Medulla oblongata (tissue), 1 donor: ENCODE measurements around the gene CR1L.
"Not testable (repeated sequence)": the region's sequence is repeated elsewhere in the genome, so short reads cannot be mapped to it uniquely, and the experiment has no call there.

Source experiments
- DNase-seq: peaks from one replicate; pipeline ENCODE4 v3.0.0-alpha.2; 2015; ENCODE audit errors: extremely low spot score

The CR1L gene

DNA sequence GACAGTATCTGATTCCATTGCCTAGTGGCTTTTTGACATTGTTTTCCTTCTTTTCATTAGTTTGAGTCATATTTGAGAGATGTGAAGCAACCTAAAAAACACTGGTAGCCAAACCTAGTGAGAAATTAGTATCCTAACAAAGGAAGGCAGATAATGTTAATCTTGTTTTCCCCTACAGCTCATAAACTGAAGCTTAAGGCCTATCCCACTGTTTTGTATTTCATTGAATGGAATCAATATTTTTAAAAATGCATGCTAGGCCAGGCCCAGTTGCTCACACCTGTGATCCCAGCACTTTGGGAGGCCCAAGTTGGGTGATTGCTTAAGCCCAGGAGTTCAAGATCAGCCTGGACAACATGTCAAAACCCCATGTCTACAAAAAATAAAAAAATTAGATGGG, 1.2 kb downstream of the CR1L start:
- DNase-seq = no peak

GRCh38 chr1:207646944-207647579, 2.1 kb downstream of the CR1L start:
- DNase-seq = no peak

DNA sequence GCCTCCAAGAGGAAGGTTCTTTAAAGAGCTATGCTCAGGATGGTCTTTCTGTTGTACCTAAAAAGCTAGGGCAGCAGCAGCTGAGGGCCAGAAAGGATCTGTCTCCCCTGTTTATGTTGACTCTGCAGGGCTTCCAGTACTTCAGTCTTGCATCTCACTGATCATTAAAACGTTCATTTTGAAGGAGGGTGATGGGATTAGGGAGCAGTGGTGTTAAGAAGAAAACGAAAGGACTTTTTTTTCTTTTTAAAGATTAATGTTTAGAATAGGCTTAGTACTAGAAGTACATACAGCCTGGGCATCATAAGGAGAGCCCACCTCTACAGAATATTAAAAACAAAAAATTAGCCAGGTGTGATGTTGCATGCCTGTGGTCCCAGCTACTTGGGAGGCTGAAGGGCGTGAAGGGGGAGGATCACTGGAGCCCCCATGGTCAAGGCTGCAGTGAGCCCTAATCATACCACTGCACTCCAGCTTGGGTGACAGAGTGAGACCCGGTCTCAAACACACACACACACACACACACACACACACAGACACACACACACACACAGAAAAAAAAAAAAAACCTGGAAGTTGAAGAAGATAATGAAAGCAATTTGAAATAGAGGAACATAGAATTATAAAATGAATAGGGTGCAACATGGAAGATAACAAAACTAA, 2.9 kb downstream of the CR1L start:
- no peak for DNase-seq

GRCh38 chr1:207648334-207649209, 3.6 kb downstream of the CR1L start:
- no peak for DNase-seq

- DNase-seq = no peak
Measured at GRCh38 chr1:207649210-207649753, 4.3 kb downstream of the CR1L start.

DNA sequence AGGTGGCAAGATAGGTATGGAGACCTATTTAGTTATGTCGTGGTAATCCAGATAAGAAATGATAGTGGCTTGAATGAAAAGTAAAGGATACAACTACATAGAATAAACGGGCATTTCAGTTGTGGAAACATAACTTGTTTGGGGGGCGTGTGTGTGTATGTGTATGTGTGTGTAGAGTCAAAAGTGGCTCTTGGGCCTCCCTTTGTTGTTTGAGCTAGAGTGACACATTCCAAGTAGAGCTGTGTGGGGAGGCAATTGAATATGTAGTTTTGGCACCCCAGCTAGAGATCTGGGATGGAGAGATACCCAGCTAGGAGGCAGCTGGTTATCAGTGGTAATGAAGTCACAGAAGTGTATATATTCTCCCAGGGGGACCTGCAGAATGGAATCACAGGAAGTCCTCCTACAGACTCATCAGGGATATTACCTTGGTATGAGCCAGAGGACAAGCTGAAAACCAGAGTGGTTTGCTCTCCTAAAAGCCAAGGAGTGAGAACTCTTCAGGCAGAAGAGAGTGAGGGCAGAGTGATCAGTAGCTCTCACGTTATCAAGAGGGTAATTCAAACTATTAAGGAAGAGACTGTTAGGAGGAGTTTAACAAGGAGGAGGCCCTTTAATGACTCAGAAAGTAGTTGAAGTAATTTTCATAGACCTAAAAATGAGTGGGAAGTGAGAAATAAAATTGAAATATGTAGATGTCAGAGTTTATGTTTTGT, 5.1 kb downstream of the CR1L start:
- DNase-seq = no peak

- no peak for DNase-seq
Measured at GRCh38 chr1:207651583-207651982, 6.7 kb downstream of the CR1L start.

DNA sequence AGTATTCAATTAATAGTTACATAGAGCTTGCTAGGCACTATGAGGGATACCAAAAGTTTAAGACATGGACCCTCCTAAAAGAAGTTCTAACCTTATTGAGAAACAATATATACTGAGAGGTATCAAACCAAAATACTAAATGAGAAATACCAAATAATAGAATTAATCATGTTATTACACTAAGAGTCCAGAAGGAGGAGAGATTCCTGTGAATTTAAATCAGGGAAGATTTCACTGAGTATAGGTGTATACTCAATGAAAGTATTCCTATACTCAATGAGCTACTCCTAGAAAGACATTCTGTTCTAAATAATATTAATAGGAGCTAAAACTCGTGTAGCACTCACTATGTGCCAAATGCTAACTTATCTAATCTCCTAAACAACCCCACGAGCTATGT, 9.4 kb downstream of the CR1L start:
- no peak for DNase-seq

DNA sequence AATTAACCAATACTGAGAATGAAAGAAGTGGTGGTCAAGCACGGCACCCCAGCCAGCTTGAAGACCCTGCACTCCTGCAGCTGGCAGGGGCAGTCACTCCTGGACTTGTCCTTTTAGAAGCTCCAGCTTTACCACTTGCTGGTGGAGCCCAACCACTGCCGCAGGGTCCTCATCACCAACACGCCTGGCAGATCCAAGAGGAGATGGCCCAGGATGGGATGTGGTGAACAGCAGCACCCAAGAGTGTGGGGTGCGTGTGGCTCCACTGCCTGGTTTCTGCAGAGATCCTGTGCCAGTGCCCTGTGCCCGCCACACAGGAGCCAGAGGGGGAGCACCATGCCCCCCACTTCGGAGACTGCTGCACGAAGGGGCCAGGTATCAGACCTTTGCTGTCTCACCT, 13.5 kb downstream of the CR1L start:
- no peak for DNase-seq

DNA sequence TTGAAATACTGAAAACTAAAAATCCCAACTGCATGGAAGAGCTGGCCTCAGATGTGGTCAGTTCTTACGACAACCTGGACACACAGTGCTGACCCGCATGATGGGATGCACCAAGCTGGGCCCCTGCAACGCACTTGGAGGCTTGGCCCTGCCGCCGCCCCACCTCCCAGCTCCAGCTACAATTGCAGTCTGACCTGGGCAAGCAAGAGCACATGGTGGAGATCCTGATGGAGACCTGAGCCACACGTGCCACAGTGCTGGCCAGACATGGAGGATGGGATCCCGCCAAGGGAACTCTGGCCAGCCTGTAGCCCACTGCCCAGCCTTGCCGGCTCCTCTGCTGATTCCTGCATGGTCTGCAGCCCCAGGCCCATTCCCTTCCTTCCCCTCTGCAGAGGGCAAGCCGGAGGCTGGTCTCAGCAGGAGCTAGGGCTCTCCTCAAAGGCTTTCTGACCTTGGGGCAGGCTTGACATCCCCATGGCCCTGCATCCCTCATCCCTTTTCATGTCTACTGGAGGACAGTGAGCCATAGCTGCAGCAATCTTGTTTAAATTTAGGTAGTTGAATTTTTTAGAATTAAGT, 14.1 kb downstream of the CR1L start:
- DNase-seq = no peak

DNA sequence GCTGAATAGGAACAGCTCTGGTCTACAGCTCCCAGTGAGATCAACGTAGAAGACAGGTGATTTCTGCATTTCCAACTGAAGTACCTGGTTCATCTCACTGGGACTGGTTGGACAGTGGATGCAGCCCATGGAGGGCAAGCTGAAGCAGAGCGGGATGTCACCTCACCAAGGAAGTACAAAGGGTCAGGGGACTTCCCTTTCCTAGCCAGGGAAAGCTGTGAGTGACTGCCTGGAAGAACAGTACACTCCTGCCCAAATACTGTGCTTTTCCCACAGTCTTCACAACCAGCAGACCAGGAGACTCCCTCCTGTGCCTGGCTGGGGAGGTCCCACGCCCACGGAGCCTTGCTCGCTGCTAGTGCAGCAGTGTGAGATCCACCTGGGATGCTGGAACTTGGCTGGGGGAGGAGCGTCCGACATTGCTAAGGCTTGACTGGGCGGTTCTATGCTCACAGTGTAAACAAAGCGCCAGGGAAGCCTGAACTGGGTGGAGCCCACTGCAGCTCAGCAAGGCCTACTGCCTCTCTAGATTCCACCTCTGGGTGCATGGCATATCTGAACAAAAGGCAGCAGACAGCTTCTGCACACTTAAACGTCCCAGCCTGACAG, 14.7 kb downstream of the CR1L start:
- DNase-seq = no peak

DNA sequence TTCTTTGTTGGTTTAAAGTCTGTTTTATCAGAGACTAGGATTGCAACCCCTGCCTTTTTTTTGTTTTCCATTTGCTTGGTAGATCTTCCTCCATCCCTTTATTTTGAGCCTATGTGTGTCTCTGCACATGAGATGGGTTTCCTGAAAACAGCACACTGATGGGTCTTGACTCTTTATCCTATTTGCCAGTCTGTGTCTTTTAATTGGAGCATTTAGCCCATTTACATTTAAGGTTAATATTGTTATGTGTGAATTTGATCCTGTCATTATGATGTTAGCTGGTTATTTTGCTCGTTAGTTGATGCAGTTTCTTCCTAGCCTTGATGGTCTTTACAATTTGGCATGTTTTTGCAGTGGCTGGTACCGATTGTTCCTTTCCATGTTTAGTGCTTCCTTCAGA, 16.5 kb downstream of the CR1L start:
- not testable (repeated sequence) for DNase-seq

GRCh38 chr1:207666342-207666741, 21.4 kb downstream of the CR1L start:
- DNase-seq = no peak

GRCh38 chr1:207669528-207670009, 24.6 kb downstream of the CR1L start:
- DNase-seq = no peak

- no peak for DNase-seq
Measured at GRCh38 chr1:207670192-207670591, 25.3 kb downstream of the CR1L start.

DNA sequence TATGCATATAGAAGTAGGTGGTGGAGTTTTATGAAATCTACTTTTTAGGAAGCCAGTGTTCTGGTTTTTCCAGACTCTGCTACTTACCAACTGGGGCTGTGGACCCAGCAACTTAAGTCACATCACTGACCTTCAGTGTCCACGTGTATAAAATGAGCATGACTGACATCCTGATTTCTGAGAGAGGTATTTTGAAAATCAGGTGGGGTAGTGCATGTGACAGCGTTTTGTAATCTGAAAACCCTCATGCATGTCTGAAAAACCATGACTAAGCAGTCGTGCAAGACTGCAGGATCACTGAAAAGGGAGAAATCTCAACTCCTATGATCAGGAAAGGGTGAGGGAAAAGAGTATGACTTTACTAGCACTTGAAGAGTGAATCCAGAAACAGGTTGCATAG, 26.1 kb downstream of the CR1L start:
- no peak for DNase-seq

DNA sequence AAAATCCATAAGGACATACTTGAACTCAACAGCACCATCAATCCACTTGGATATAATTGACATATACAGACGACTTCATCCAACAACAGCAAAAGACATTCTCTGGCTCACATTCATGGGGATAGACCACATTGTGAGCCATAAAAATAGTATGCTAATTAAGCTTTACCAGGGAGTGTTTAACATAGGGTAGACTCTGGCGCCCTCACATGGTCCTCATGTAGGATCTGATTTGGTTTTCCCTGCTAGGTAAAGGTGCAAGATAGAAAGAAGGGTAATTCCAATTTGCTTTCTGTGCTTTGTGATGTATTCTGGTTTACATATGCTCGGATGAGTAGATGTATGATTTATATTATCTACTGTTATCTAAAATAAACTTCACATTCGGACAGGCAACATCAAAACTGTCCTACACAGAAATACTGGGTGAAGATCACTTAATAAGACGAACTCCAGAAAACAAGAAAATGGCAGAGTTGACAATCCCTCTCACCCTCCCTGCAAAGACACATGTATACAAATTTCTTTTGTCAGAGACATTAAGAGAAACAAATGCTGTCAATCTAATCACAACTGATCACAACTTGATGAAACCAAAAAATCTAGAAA, 27.7 kb downstream of the CR1L start:
- peak; percentile 74 for DNase-seq

GRCh38 chr1:207673399-207673798, 28.5 kb downstream of the CR1L start:
- no peak for DNase-seq

DNA sequence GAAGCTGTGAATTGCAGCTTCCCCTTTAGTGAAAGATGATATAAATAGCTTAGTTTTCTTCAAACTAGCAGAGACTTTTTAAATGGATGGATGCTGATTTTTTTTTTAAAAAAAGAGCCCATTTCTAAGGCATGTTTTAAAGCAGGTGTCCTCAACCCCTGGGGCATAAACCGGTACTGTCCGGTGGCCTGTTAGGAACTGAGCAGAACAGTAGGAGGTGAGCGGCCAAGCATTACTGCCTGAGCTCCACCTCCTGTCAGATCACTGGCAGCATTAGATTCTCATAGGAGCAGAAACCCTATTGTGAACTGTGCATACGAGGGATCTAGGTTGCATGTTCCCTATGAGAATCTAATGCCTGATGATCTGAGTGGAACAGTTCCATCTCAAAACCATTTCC, 31.2 kb downstream of the CR1L start:
- DNase-seq = no peak

GRCh38 chr1:207680590-207681388, 35.9 kb downstream of the CR1L start:
- not testable (repeated sequence) for DNase-seq
